ENCODE measurements around the gene TDRD9.

DNA sequence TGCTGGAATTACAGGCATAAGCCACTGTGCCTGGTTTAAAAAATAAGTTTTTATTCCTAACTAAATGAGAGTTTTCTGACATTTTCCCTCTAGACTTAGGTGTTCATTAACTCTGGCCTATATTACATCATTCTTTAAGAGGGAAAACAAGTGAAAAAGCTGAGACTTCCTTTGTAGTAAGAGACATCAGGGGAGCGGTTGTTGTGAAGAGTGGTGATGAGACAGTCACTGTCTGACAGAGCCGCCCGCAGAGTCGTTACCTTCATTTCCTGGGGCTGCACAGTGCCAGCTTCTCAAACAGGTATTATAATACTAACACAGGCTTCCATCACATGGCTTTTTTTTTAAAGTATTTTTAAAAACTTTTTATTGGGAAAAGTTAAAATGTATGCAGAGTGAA is 19.7 kb upstream of the TDRD9 start:
- TF ChIP-seq EZH2 (optimal IDR thresholded peaks at IDR 0.05; ENCODE audit: low read depth, low read length) (no peak), CTCF (IDR thresholded peaks at IDR 0.05; ENCODE audit: low read length) (no peak)

All from MM.1S (cell line).